Caco-2 (cell line): ENCODE data around the gene ESRRB. TPM values are rescaled to one million over a fixed set of nuclear protein-coding genes. Genes with fewer than 3 reads are reported as not detected.

Experiments used
- BruUV-seq: library from RNA; stranded (reverse); fragments of 400-500 nt; replicated peaks from 2 replicates; lab custom pipeline; 2021; lab: Mats Ljungman, UMichigan
- CTCF ChIA-PET: fragments of 300-600 bp; sonication (Branson Sonifier 250); formaldehyde crosslinking; loops from one replicate; lab custom pipeline; 2022; ENCODE audit warnings: antibody characterized with exemption; lab: Charles Lee
- POLR2A ChIA-PET: fragments of 300-600 bp; sonication (Branson Sonifier 250); formaldehyde crosslinking; loops from one replicate; lab custom pipeline; 2022; ENCODE audit warnings: antibody characterized with exemption; lab: Charles Lee
- DNase-seq, 2 experiments: peaks; one replicate each; pipeline versions ENCODE4 v3.0.0 to v3.0.0-alpha.2; 2020 to 2022
- H3K27me3 ChIP-seq: replicated peaks from 2 replicates; pipeline ENCODE4 v1.6.0; 2011; ENCODE audit warnings: low read length; ENCODE audit not compliant: control insufficient read depth, insufficient read depth
- H3K36me3 ChIP-seq: 2 replicates; pipeline ENCODE4 v1.5.1; 2011; ENCODE audit warnings: low read length; ENCODE audit not compliant: control insufficient read depth, insufficient read depth
- H3K4me1 ChIP-seq: fragments of 250-450 bp; sonication (Bioruptor Pico); 2 replicates; pipeline ENCODE4 v1.5.1; 2020; ENCODE audit warnings: mild to moderate bottlenecking
- H3K4me3 ChIP-seq: 2 replicates; pipeline ENCODE4 v1.5.1; 2011; ENCODE audit warnings: low read depth, mild to moderate bottlenecking, control low read depth, low read length
- H3K9me3 ChIP-seq: fragments of 250-450 bp; sonication (Bioruptor Pico); 2 replicates; pipeline ENCODE4 v1.5.1; 2020; ENCODE audit warnings: mild to moderate bottlenecking, moderate library complexity
- H3K27ac Mint-ChIP-seq: one replicate; pipeline ENCODE4 v1.8.0; 2022; ENCODE audit warnings: mixed read lengths; ENCODE audit not compliant: unreplicated experiment
- H3K27me3 Mint-ChIP-seq: one replicate; pipeline ENCODE4 v1.8.0; 2022; ENCODE audit warnings: mixed read lengths; ENCODE audit not compliant: insufficient read depth, unreplicated experiment
- H3K36me3 Mint-ChIP-seq: one replicate; pipeline ENCODE4 v1.8.0; 2022; ENCODE audit warnings: mild to moderate bottlenecking, mixed read lengths; ENCODE audit not compliant: insufficient read depth, unreplicated experiment
- H3K4me1 Mint-ChIP-seq: one replicate; pipeline ENCODE4 v1.8.0; 2022; ENCODE audit warnings: low read depth, mixed read lengths; ENCODE audit not compliant: unreplicated experiment
- H3K4me3 Mint-ChIP-seq: one replicate; pipeline ENCODE4 v1.8.0; 2022; ENCODE audit warnings: mild to moderate bottlenecking, moderate library complexity, mixed read lengths; ENCODE audit not compliant: unreplicated experiment
- H3K9me3 Mint-ChIP-seq: one replicate; pipeline ENCODE4 v1.8.0; 2022; ENCODE audit warnings: mixed read lengths; ENCODE audit not compliant: unreplicated experiment
- CTCF ChIP-seq, 2 experiments: fragments of 200-600 bp in 1 of 2; IDR thresholded peaks; 1 replicate in 1 of 2; 2 replicates in 1 of 2; pipeline versions ENCODE4 v1.5.1 to v1.8.0; 2011 to 2022; ENCODE audit warnings: antibody characterized with exemption in 1 of 2, control low read depth in 1 of 2, inconsistent platforms in 1 of 2, low read depth in 1 of 2, low read length in 1 of 2, mild to moderate bottlenecking in 1 of 2, moderate library complexity in 1 of 2; ENCODE audit not compliant: insufficient read depth in 1 of 2, severe bottlenecking in 1 of 2, unreplicated experiment in 1 of 2
- intact Hi-C: fragments of 100-400 bp; cut with micrococcal nuclease; formaldehyde crosslinking; loops from one replicate; pipeline ENCODE4 v1.10.0; 2022; ENCODE audit not compliant: unreplicated experiment
- total RNA-seq: library from RNA; stranded (reverse); gene quantifications from 2 replicates; pipeline ENCODE4 v1.2.3, GENCODE V29; 2022

The ESRRB gene
- total RNA-seq, 1 experiment from 2014 or later: not detected

GRCh38 chr14:76537906-76538647, 162.1 kb downstream of the ESRRB start:
- Mint-ChIP-seq H3K27me3 (peaks cover 7% of the 10 kb centered on the region), H3K4me3 (no peak overlapping the region), H3K36me3 (no peaks in the 10 kb centered on the region), H3K27ac (no peak overlapping the region), H3K4me1 (no peaks in the 10 kb centered on the region), H3K9me3 (no peaks in the 10 kb centered on the region)
- no TSS peak for BruUV-seq
- ChIA-PET CTCF (no interaction called here), POLR2A (no interaction called here)
- no peaks in the 10 kb centered on the region for H3K4me1 ChIP-seq
- H3K9me3 ChIP-seq: no peaks in the 10 kb centered on the region
- DNase-seq: no peak
- H3K27me3 ChIP-seq: no peaks in the 10 kb centered on the region; the same call in 1 of the 2 replicates
- H3K4me3 ChIP-seq: no peak overlapping the region
- H3K36me3 ChIP-seq: no peaks in the 10 kb centered on the region
- intact Hi-C loops: no loop called here
- TF ChIP-seq CTCF (IDR thresholded peaks at IDR 0.05; ENCODE audit: insufficient read depth in 1 of 2, low read depth in 1 of 2, low read length in 1 of 2, severe bottlenecking in 1 of 2, unreplicated experiment in 1 of 2): no peak

- Mint-ChIP-seq H3K36me3 (no peaks in the 10 kb centered on the region), H3K27me3 (peaks cover 7% of the 10 kb centered on the region), H3K4me3 (no peak overlapping the region), H3K9me3 (no peaks in the 10 kb centered on the region), H3K27ac (no peak overlapping the region), H3K4me1 (no peaks in the 10 kb centered on the region)
- POLR2A ChIA-PET: no interaction called here
- no peaks in the 10 kb centered on the region for H3K4me1 ChIP-seq
- TF ChIP-seq CTCF (IDR thresholded peaks at IDR 0.05; ENCODE audit: insufficient read depth in 1 of 2, low read depth in 1 of 2, low read length in 1 of 2, severe bottlenecking in 1 of 2, unreplicated experiment in 1 of 2): no peak
- intact Hi-C loops: no loop called here
- no TSS peak for BruUV-seq
- no peak for DNase-seq
- CTCF ChIA-PET: no interaction called here
- H3K36me3 ChIP-seq: no peaks in the 10 kb centered on the region
- H3K4me3 ChIP-seq: no peak overlapping the region
- no peaks in the 10 kb centered on the region for H3K27me3 ChIP-seq
- H3K9me3 ChIP-seq: no peaks in the 10 kb centered on the region
Observed at GRCh38 chr14:76538648-76539008, 162.7 kb downstream of the ESRRB start.

- no TSS peak for BruUV-seq
- Histone ChIP-seq H3K9me3 (no peaks in the 10 kb centered on the region), H3K4me1 (no peaks in the 10 kb centered on the region), H3K36me3 (no peaks in the 10 kb centered on the region), H3K27me3 (no peaks in the 10 kb centered on the region), H3K4me3 (no peak overlapping the region)
- Mint-ChIP-seq H3K9me3 (no peaks in the 10 kb centered on the region), H3K27ac (no peak overlapping the region), H3K4me1 (no peaks in the 10 kb centered on the region), H3K36me3 (no peaks in the 10 kb centered on the region), H3K4me3 (no peak overlapping the region), H3K27me3 (peaks cover 12% of the 10 kb centered on the region)
- DNase-seq: no peak
- POLR2A ChIA-PET: no interaction called here
- intact Hi-C loops: no loop called here
- CTCF ChIA-PET: no interaction called here
- no peak for TF ChIP-seq CTCF (IDR thresholded peaks at IDR 0.05; ENCODE audit: insufficient read depth in 1 of 2, low read depth in 1 of 2, low read length in 1 of 2, severe bottlenecking in 1 of 2, unreplicated experiment in 1 of 2)
Observed at GRCh38 chr14:76539130-76539529, 163.2 kb downstream of the ESRRB start.
